ENCODE results near the gene GSKIP.
A peak's percentile ranks its signal among the peaks of the same experiment; 100 is the strongest.

GSKIP gene

GRCh38 chr14:96363751-96364336 is 518 bp downstream of the GSKIP start:
- no peaks in the 10 kb centered on the region for H3K27me3 ChIP-seq (replicated peaks; ENCODE audit: control insufficient read depth, insufficient read depth, low read length)
- peak overlapping the region; percentile 87 for H3K4me3 ChIP-seq (replicated peaks; ENCODE audit: low read depth, low read length)
- DNase-seq (ENCODE audit: extremely low read depth, insufficient read length), result no peak
- H3K36me3 ChIP-seq (ENCODE audit: control insufficient read depth, insufficient read depth, low read length), result no peaks in the 10 kb centered on the region
- TF ChIP-seq CTCF (IDR thresholded peaks at IDR 0.05; ENCODE audit: insufficient read depth, low read length, poor library complexity, severe bottlenecking), result no peak

DNA sequence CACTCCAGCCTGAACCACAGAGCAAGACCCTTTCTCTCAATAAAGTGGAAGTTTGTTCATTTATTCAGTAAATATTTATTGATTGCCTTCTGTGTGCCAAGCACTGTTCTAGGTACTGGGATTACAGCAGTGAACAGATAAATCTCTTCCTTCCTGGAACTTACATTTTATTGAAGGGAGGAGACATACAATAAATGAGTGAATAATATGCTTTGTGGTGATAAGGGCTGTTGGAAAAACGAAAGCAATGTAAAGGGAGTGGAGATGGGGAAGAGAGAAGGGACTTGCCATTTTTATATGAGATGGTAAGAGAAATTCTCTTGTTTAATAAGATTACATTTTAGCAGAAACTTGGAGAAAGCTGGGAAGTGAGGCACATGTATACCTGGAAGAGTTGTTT is 1.6 kb downstream of the GSKIP start:
- Histone ChIP-seq H3K27me3 (replicated peaks; ENCODE audit: control insufficient read depth, insufficient read depth, low read length) (no peaks in the 10 kb centered on the region), H3K4me3 (replicated peaks; ENCODE audit: low read depth, low read length) (peak overlapping the region; percentile 87; the same call in 1 of the 2 replicates), H3K36me3 (ENCODE audit: control insufficient read depth, insufficient read depth, low read length) (no peaks in the 10 kb centered on the region; the same call in 1 of the 2 replicates)
- TF ChIP-seq CTCF (IDR thresholded peaks at IDR 0.05; ENCODE audit: insufficient read depth, low read length, poor library complexity, severe bottlenecking), result no peak
- no peak for DNase-seq (ENCODE audit: extremely low read depth, insufficient read length)

DNA sequence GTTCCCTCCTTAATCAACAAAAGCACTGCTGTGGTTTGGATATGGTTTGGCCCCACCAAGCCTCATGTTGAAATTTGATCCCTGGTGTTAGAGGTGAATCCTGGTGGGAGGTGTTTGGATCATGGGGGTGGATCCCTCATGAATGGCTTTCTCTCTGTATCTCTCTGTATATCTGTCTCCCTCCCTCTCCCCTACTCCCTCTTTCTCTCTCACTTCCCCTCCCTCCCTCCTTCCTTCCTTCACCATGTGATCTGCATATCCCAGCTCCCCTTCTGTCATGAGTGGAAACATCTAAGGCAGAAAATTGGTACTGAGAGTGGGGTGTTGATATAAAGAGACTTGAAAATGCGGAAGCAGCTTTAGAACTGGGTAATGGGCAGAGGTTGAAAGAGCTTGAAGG is 5.2 kb downstream of the GSKIP start:
- DNase-seq (ENCODE audit: extremely low read depth, insufficient read length), result no peak
- Histone ChIP-seq H3K4me3 (replicated peaks; ENCODE audit: low read depth, low read length) (no peak overlapping the region), H3K27me3 (replicated peaks; ENCODE audit: control insufficient read depth, insufficient read depth, low read length) (no peaks in the 10 kb centered on the region), H3K36me3 (ENCODE audit: control insufficient read depth, insufficient read depth, low read length) (no peaks in the 10 kb centered on the region; the same call in 1 of the 2 replicates)
- TF ChIP-seq CTCF (IDR thresholded peaks at IDR 0.05; ENCODE audit: insufficient read depth, low read length, poor library complexity, severe bottlenecking), result no peak

GRCh38 chr14:96370528-96370927 is 7.2 kb downstream of the GSKIP start:
- no peak overlapping the region for H3K4me3 ChIP-seq (replicated peaks; ENCODE audit: low read depth, low read length)
- TF ChIP-seq CTCF (IDR thresholded peaks at IDR 0.05; ENCODE audit: insufficient read depth, low read length, poor library complexity, severe bottlenecking), result no peak
- H3K27me3 ChIP-seq (replicated peaks; ENCODE audit: control insufficient read depth, insufficient read depth, low read length), result no peaks in the 10 kb centered on the region
- H3K36me3 ChIP-seq (ENCODE audit: control insufficient read depth, insufficient read depth, low read length), result no peaks in the 10 kb centered on the region; the same call in 1 of the 2 replicates
- no peak for DNase-seq (ENCODE audit: extremely low read depth, insufficient read length)

DNA sequence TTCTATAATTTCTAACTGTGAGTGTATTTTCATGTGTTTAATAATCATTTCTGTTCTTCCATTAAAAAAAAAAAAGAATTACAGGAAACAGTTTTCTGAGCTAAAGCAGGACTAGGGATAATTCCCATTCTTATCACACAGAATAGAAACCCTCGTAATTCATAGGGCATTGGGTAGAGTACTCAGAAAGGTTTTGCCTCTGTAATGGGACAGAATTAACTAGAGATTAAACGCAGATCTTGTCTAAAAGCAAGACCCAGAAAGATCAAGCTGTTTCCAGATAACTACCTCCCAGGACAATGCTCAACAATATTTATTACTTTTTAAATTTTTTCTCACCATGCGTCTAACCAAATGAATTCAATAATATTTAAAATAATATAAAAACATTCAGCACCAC is 10.2 kb downstream of the GSKIP start:
- DNase-seq (ENCODE audit: extremely low read depth, insufficient read length), result no peak
- Histone ChIP-seq H3K27me3 (replicated peaks; ENCODE audit: control insufficient read depth, insufficient read depth, low read length) (no peaks in the 10 kb centered on the region), H3K4me3 (replicated peaks; ENCODE audit: low read depth, low read length) (no peak overlapping the region), H3K36me3 (ENCODE audit: control insufficient read depth, insufficient read depth, low read length) (no peaks in the 10 kb centered on the region; the same call in 1 of the 2 replicates)
- no peak for TF ChIP-seq CTCF (IDR thresholded peaks at IDR 0.05; ENCODE audit: insufficient read depth, low read length, poor library complexity, severe bottlenecking)

DNA sequence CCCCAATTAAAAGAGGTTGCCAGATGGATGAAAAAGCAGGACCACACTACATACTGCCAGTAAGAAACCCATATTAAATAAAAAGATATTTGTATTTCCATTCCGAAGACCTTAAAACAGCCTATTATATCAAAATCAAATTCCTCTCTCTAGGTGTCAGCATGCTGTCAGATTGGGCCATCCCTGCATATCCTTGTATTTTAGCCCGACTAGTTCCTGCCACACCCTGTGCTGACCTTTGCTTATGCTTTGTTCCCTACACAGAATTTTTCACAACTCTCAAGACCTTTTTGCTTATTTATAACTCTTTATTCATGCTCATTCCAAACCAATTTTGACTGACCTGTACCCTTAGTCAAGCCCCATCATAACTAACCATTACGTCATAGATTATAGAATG is 12.8 kb downstream of the GSKIP start:
- Histone ChIP-seq H3K4me3 (replicated peaks; ENCODE audit: low read depth, low read length) (no peak overlapping the region), H3K36me3 (ENCODE audit: control insufficient read depth, insufficient read depth, low read length) (no peaks in the 10 kb centered on the region), H3K27me3 (replicated peaks; ENCODE audit: control insufficient read depth, insufficient read depth, low read length) (no peaks in the 10 kb centered on the region)
- TF ChIP-seq CTCF (IDR thresholded peaks at IDR 0.05; ENCODE audit: insufficient read depth, low read length, poor library complexity, severe bottlenecking), result no peak
- no peak for DNase-seq (ENCODE audit: extremely low read depth, insufficient read length)
